GM12801 (cell line): ENCODE measurements around the gene PNMT.

Experiments used
- CTCF ChIP-seq: IDR thresholded peaks from one replicate; pipeline ENCODE4 v1.5.1; 2011; ENCODE audit warnings: control low read depth; ENCODE audit not compliant: insufficient read length; ENCODE audit errors: extremely low read depth

Gene PNMT

GRCh38 chr17:39664581-39665561 lies 3.4 kb upstream of the PNMT start, which contains the start of gene TCAP:
Gene TCAP (plus strand): TSS chr17:39665349. CDS start chr17:39665360, 11 bp downstream.
- TF ChIP-seq CTCF: no peak

GRCh38 chr17:39665642-39666224 lies 2.5 kb upstream of the PNMT start:
- no peak for TF ChIP-seq CTCF

- no peak for TF ChIP-seq CTCF
Measured at GRCh38 chr17:39666231-39666600, 2.0 kb upstream of the PNMT start.

- no peak for TF ChIP-seq CTCF
Measured at GRCh38 chr17:39666601-39667261, 1.5 kb upstream of the PNMT start.

GRCh38 chr17:39667262-39667944 lies 850 bp upstream of the PNMT start:
- TF ChIP-seq CTCF: no peak

- TF ChIP-seq CTCF: no peak
Measured at GRCh38 chr17:39669897-39670735, 1.9 kb downstream of the PNMT start.
